Measurements from ENCODE around the gene BAMBI. TPM values are rescaled to one million over a fixed set of nuclear protein-coding genes. Genes with fewer than 3 reads are reported as not detected.
A peak's percentile ranks its signal among the peaks of the same experiment; 100 is the strongest.
"Not testable (repeated sequence)": the region's sequence is repeated elsewhere in the genome, so short reads cannot be mapped to it uniquely, and the experiment has no call there.

BAMBI gene, protein sequence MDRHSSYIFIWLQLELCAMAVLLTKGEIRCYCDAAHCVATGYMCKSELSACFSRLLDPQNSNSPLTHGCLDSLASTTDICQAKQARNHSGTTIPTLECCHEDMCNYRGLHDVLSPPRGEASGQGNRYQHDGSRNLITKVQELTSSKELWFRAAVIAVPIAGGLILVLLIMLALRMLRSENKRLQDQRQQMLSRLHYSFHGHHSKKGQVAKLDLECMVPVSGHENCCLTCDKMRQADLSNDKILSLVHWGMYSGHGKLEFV
- total RNA-seq (2014; rRNA removed; shearing (Covaris generic)): 31.5 and 39.2 TPM in 2 replicates

DNA sequence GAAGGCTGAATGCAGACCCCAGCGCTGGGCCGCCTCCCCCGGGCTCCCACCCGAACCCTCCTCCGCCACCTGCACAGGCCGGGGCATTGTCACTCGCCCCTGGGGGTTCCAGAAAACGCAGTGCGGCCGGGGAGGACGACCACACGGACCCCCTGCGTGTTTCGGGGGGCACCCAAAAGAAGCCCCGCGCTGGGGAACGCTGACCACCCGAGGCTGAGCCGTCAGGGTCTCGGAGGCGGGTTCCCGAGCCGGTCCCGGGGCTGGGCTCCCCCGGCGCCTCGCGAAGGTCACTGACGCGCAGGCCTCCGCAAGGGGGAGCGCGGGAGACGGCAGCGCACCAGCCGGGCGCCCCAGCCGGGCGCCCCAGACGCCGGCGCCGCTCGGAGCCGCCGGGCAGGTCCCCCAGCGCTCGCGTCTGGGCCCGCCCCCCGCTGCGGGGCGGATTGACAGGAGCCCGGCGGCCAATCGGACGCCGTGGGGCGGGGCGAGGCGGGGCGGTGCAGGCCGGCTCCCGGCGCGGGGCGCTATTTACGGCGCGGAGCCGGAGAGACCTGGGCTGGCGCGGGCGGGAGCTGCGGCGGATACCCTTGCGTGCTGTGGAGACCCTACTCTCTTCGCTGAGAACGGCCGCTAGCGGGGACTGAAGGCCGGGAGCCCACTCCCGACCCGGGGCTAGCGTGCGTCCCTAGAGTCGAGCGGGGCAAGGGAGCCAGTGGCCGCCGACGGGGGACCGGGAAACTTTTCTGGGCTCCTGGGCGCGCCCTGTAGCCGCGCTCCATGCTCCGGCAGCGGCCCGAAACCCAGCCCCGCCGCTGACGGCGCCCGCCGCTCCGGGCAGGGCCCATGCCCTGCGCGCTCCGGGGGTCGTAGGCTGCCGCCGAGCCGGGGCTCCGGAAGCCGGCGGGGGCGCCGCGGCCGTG lies at the start of gene BAMBI:
TSS of gene BAMBI (plus strand) at position 554 of the 920 bp plus-strand sequence. CDS start 377 bp downstream, outside the sequence.
- DNase-seq (ENCODE audit: low read depth): peak; percentile 93

DNA sequence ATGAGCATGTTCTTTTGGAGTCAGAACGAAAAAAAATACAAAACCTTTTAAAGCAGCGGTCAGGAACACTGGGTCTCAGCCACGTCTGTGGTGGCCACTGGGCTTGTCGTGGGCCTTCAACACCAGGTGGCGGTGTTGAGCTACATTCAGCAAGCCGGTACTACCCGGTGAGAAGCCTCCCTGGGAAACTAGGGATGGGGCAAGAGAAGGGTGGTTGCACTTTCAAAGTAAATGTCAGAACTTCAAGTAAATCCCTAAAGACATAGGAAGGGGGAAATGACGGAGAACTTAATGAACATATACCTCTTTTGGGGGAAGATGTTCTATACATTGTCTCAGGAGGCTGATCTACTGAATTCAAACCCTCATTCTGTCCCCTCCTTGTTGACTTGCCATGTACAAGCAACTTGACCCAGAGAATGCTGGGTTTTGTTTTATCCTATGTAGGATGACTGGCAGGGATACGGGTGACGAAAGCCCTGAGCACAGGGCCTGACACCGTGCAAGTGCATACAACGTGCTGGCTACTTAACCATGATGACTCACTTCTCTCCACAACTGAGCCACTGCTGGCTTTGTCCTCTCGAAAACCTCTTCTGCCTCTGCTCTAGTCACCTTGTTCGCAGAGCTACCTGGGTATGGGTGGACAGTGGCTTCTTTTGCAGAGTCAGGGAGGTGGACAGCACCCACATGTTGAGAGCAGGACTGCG lies 49.0 kb upstream of the BAMBI start:
- peak; percentile 82 for DNase-seq (ENCODE audit: low read depth)

DNA sequence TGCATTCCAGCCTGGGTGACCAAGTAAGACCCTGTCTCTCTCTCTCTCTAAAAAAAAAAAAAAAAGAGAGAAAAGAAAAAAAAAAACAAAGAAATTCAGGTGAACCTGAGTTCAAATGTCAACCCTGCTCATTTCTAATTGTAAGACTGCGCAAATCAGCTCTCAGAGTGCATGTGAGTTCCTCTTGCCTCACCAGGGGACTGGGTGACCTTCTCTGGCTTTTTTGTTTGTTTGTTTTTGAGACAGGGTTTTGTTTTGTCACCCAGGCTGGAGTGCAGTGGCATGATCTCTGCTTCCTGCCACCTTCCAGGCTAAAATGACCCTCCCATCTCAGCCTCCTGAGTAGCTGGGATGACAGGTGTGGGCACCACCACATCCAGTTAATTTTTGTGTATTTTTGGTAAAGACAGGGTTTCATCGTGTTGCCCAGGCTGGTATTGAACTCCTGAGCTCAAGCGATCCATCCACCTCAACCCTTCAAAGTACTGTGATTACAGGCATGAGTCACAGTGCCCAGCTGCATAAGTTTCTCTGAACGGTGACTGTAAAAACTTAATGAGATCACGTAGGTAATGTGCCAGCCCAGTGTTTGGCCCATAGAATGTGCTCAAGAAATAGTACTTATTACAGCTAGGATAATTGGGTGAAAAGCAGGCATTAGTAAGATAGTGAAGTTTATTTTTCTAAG lies 45.3 kb upstream of the BAMBI start:
- DNase-seq (ENCODE audit: low read depth): peak; percentile 75

DNA sequence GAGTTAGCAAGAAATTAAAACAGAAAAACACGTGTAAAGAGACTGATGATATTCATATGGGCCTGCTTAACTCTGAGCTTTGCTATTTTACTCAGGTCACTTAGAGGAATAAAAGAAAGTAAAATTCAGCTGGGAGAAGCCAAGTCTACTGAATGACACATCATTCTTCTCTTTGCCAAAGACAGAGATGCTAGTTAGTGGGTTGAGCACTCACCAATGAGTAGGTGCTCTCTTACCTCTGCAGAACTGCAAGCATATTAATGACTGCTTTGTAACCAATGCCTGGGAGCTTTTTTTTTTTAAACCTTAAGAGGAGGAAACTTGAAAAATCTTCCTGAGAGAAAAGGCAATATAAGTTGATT lies 44.8 kb upstream of the BAMBI start:
- peak; percentile 42 for DNase-seq (ENCODE audit: low read depth)

DNA sequence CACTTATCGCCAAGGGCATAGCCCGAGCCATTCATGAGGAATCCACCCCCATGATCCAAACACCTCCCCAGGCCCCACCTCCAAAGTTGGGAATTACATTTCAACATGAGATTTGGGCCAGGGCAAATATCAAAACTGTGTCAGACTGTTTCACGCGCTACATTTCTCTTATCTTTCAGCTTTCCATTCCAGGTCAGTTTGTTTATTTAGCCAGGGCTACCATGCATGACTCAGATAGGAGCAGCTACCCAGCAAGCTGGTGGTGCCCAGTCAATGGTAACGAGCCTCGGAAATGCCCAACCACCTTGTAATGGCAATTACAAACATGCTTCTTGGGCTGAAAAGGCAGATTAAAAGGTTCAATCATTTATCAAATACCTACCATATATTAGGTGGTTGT lies 43.6 kb upstream of the BAMBI start:
- DNase-seq (ENCODE audit: low read depth): peak; percentile 63

DNA sequence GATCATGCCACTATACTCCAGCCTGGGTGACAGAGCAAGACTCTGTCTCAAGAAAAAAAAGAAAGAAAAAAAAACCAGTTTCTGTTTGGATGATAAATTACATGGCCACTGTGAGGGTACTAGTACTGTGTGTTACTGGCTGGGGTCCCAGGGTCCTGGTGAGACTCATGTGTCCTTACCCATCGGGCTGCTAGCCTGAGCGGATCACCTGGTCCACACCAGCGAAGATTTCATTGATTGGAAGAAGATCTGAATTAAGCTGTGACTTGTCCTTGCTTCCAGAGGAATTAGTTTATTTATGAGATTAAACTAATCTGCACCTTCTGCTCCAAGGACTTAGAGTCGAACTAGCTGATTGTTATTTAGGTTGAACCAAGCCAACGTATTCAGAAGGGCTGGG lies 40.0 kb upstream of the BAMBI start:
- DNase-seq (ENCODE audit: low read depth): no peak

DNA sequence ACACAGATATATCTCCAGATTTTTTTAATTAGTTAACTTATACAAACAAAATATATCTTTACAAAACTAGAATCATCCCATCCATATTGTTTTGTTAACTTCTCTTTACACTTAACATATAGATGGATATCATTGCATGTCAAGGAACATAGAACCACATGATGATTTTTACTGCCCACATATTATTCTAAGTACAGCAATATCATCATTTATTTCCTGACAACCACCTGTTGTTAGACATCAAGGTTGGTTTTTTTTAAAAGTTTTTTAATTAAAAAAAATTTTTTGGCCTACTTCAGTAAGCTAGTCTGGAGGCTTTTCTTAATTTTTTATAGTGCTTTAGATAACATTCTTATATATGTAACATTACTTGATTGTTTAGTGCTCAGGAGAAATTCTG lies 38.9 kb upstream of the BAMBI start:
- DNase-seq (ENCODE audit: low read depth): no peak

DNA sequence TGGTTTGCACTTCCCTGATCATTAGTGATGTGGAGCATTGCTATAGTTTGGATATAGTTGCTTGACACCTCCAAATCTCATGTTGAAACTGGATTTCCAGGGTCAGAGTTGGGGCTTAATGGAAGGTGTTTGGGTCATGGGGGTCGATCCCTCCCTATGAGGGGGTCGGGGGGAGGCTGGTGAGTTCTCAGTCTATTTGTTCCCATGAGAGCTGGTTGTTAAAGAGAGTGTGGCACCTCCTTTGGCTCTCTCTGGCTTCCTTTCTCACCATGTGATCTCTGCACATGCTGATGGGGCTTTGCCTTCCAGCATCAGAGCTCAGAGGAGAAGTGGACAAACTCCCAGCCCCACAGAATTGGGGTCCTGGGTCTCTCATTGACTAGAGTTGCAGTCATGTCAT lies 36.8 kb upstream of the BAMBI start:
- DNase-seq (ENCODE audit: low read depth): no peak

DNA sequence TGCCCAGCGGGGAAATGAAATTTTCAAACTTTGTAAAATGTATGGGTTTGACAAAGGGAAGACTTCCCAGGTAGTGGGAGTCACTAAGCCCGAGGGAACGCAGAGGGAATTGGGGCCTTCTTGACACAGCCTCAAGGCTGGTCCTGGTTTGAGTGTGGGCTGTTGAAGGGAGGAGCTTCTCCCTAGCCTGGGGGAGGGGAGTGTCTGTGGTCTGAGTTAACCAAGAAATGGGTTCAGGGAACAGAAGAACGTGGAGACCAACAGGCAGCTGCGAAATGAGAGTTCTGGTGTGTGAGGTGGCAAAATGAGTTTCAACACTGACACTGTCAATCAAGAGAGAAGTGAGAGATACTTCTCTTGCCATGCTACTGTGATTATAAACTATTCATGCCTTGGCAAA lies 32.7 kb upstream of the BAMBI start:
- no peak for DNase-seq (ENCODE audit: low read depth)

DNA sequence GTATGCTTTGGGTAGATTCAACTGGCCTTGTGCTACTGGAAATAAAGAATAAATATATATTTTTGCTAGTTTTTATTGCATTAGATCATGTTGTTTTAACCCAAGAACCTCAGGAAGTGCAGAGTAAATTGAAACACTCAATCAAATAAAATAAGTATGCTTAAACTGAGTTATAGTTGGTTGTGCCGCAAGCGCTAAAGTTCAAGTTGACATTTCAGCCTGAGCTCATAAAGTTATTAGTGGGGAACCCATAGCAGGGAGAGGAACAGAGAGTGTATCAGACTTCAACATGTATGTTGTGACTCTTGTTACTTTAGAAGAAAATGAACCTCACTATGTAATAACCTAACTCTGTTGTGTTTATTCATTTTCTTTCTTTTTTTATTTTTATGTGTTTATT lies 25.2 kb upstream of the BAMBI start:
- DNase-seq (ENCODE audit: low read depth): no peak

DNA sequence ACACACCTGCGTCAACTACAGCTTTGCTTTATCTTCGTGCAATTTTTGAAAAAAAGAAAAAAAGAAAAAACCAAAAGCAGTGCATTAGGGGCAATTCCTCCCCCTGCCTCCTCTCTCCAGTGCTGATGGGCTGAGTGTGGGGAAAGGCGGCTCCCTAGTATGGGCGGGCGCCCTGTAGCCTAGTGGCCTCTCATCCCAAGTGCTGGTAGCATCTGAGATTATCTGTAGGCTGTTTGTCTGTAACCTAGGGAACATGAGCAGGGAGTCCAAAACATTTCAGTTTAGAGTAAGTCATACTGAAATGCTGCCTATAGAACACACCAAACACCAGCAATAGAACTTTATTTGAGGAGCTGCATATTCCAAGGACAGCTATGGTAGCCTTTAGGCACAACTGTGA lies 24.6 kb upstream of the BAMBI start:
- no peak for DNase-seq (ENCODE audit: low read depth)

DNA sequence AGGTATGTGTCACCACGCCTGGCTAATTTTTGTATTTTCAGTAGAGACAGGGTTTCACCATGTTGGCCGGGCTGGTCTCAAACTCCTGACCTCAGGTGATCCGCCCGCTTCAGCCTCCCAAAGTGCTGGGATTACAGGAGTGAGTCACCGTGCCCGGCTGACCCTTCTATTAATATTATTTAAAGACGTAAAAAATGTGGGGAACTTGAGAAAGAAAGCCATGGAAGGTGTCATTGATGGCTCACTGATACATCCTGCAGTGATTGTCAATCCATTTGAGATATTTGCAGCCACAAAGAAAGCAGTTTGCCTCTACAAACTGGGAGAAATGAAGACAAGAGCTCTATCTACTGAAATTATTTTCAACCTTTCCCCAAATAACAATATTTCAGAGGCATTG lies 18.5 kb upstream of the BAMBI start:
- not testable (repeated sequence) for DNase-seq (ENCODE audit: low read depth)

DNA sequence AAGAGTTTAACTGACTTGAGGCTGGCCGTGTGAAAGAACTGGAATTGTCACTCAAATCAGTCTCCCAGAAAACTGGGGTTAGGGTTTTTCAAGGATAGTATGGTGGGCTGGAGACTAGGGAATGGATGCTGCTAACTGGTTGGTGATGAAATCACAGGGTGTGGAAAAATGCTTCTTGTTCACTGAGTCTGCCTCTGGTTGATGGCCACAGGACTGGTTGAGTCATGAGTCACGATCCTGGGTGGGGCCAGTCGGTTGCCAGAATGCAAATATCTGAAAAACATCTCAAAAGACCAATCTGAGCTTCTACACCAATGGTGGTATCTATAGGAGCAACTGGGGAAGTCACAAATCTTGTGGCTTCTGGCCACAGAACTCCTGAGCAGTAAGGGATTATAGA lies 16.3 kb upstream of the BAMBI start:
- DNase-seq (ENCODE audit: low read depth): peak; percentile 49

DNA sequence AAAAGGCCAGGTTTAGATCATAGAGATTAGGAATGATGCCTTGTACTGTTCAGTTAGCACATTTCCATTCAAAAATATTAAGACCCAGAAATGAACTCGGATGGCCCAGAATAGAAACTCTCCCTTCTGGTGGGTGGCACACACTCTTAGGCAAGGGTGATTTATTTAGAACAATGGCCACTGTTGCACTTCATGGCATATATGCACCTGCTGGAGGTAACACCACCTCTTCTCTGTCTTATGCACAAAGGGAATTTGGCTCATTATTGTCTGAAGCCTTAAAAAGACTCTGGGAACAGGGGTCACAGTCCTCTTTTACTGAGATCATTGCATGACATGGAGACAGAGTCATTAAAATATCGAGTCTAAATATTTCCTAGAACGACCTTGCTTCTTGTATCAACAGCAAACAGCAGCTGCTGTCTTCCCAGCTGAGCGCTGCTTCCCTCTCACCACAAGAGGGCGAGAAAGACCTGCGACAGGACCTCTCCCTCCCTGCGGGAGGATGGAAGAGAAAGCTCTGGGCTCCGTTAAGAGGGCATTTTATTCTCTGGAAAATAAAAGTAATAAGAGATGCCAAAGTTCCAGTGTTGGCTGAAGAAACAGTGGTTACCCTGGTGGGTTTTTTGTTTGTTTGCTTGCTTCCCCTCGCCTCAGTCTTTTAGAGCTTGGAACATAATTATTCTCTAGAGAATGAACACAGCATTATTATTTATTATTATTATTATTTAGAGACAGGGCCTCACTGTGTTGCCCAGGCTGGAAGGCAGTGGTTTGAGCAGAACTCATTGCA lies 13.5 kb upstream of the BAMBI start:
- DNase-seq (ENCODE audit: low read depth): peak; percentile 77

DNA sequence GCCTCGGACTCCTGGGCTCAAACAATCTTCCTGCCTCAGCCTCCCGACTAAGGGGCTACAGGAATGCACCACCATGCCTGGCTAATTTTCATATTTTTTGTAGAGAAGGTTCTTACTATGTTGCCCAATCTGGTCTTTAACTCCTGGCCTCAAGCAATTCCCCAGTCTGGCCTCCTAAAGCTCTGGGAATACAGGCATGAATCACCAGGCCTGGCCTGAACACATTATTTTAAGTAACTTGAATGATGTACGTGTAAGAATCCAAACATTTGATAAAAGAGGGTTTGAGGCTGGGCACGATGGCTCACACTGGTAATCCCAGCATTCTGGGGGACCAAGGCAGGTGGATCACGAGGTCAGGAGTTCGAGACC lies 13.0 kb upstream of the BAMBI start:
- peak; percentile 33 for DNase-seq (ENCODE audit: low read depth)

DNA sequence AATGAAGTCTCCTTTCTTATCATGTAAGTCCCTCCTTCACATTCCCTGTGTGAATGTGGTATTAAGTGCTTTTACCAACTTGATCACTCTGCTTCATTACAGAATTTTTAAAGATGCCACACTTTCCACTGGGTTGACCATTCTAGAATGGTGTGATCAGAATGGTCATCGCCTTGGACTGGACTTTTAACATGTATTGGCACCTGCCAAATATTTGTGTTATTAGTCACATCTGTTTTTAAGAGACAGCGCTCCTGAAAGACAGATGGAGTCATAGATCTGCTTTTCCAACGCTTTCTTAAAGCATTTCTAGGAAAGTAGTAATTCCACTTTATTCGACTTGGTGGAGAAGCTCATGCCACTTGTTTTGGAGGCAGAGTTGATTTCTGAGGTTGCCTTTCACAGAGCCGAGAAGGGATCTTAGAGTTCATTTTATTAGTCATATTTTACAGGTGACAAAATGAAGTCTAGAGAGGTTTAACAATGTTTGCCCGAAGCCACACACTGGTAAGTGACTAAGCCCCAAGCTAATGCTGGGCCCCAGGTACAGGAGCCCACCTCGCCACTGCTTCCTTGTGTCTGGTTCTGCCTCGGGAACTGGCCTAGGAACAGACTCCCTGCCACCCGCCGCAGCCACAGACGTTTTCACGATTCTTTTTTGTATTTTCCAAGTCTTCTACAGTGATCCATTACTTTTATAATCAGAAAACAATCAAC lies 10.4 kb upstream of the BAMBI start:
- no peak for DNase-seq (ENCODE audit: low read depth)

DNA sequence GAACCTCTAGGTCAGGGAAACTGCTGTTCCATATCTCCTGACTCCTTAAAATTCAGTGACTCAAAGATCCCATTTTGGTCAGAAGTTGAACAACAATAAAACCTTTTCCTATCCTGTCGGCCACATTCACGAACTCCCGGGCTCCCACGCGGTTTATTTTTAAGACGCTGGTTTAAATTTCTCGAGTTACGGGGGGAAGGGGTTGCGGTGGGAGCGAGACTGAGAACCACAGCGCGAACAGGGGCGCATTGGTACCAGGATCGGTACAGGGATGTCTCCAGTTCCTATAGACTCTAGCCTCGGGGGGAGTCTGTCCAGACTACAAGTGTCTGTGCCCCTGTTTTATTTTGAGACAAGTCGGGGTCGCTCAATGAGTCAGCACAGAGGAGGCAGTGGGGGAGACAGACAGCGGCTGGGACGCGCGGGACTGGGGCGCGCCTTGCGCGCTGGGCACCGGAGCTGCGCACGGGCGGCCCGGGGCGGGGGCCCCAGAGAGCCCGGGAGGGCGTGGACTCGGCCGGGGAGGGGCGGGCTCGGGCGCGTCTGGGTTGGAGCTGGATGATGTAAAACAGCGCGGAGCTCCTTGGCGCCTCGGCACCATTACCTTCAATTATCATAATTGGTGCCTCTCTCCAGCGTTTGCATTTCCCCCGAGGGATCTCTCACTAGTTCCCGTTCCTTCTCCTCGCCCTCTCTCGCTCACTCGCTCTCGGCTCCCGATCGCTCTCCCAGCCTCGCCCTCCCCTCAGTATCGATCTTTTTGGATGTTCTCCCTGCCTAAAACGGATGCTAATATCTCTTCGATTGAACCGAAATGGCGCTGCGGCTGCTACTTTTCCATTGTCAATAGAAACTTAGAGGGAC lies 8.7 kb upstream of the BAMBI start:
- DNase-seq (ENCODE audit: low read depth): peak; percentile 63

DNA sequence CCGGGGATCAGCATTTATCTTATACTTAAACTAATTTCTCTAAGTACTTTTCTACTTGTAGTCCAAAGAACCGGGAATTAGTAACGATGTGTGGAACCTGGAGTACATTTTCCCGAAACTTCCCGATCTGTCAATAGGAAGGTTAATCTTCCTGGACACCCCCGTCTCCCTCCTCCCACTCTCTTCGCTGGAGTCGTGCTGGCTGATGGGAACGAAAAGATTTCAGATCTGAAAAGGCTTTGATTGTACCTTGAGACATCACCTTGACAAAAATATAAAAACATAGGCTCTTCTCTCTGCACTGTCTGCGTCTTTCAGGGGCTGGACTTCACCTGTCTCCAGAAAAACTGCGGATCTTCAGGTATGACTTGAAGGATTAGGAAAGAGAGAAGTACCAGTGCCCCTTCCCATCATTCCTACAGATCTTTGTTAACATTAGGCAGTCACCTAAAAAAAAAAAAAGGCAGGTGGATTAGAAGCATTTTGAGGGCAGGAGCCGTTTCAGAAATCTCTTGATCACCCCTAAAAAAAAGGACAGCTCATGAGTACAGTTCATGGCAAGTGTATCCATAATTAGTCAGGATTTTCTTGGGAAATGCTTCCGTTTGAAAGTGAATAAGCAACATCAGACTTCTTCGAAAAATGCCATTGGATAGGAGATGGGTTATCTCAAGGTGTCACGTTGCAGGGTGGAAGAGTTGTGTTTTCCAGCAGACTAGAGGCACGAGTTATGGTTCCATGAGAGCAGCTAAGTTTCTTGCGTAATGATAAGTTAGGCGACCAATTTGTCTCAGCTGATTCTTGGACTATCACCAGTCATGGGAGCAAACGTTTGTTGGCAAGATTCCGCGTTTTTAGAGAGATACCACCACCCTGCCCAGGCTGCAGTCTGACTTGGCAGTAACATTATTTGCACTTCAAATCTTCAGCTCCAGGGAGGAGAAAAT lies 7.8 kb upstream of the BAMBI start:
- DNase-seq (ENCODE audit: low read depth): no peak

All from Daoy (cell line).